ENCODE data around the gene SRMS.

Gene SRMS

GRCh38 chr20:63538204-63539091 lies 9.1 kb downstream of the SRMS start:
- DNase-seq (ENCODE audit: low spot score): no peak

- DNase-seq (ENCODE audit: low spot score): peak; percentile 97
Measured at GRCh38 chr20:63537525-63538203, 9.9 kb downstream of the SRMS start.

- DNase-seq (ENCODE audit: low spot score): no peak
Measured at GRCh38 chr20:63536997-63537524, 10.5 kb downstream of the SRMS start, which contains the start of gene PTK6. TSS of gene PTK6 (minus strand) at chr20:63537376. CDS start at chr20:63537314, 62 bp downstream.

GRCh38 chr20:63536241-63536977 lies 11.1 kb downstream of the SRMS start:
- peak; percentile 81 for DNase-seq (ENCODE audit: low spot score)

- DNase-seq (ENCODE audit: low spot score): peak; percentile 21
Measured at GRCh38 chr20:63534831-63535651, 12.5 kb downstream of the SRMS start.

GRCh38 chr20:63534427-63534830 lies 13.1 kb downstream of the SRMS start:
- no peak for DNase-seq (ENCODE audit: low spot score)

GRCh38 chr20:63533871-63534393 lies 13.6 kb downstream of the SRMS start:
- no peak for DNase-seq (ENCODE audit: low spot score)

- DNase-seq (ENCODE audit: low spot score): no peak
Measured at GRCh38 chr20:63533388-63533787, 14.2 kb downstream of the SRMS start.

GRCh38 chr20:63532449-63532971 lies 15.0 kb downstream of the SRMS start:
- DNase-seq (ENCODE audit: low spot score): no peak

- no peak for DNase-seq (ENCODE audit: low spot score)
Measured at GRCh38 chr20:63531686-63532448, 15.7 kb downstream of the SRMS start.

- no peak for DNase-seq (ENCODE audit: low spot score)
Measured at GRCh38 chr20:63530788-63531160, 16.8 kb downstream of the SRMS start.

- DNase-seq (ENCODE audit: low spot score): no peak
Measured at GRCh38 chr20:63529861-63530787, 17.4 kb downstream of the SRMS start.

GRCh38 chr20:63529180-63529860 lies 18.2 kb downstream of the SRMS start:
- no peak for DNase-seq (ENCODE audit: low spot score)

- no peak for DNase-seq (ENCODE audit: low spot score)
Measured at GRCh38 chr20:63527184-63527583, 20.4 kb downstream of the SRMS start.

GRCh38 chr20:63525971-63526370 lies 21.6 kb downstream of the SRMS start:
- no peak for DNase-seq (ENCODE audit: low spot score)

- DNase-seq (ENCODE audit: low spot score): no peak
Measured at GRCh38 chr20:63525185-63525584, 22.4 kb downstream of the SRMS start.

- DNase-seq (ENCODE audit: low spot score): no peak
Measured at GRCh38 chr20:63522981-63523611, 24.5 kb downstream of the SRMS start.

All from AG08395 (cell line).